Naive thymus-derived CD4-positive, alpha-beta T cell (primary cell): ENCODE data around the gene SLC25A41. TPM values are rescaled to one million over a fixed set of nuclear protein-coding genes. Genes with fewer than 3 reads are reported as not detected.
A peak's percentile ranks its signal among the peaks of the same experiment; 100 is the strongest.

Source experiments
- ATAC-seq: fragments of 150-1000 bp; cut with Tn5 transposase; 2 replicates; pipeline ENCODE4 v1.10.0; 2021; ENCODE audit warnings: mild to moderate bottlenecking, moderate library complexity
- CTCF ChIA-PET: fragments of 350-600 bp; sonication (Branson Sonifier 250); formaldehyde crosslinking; loops from one replicate; lab custom pipeline; 2021; ENCODE audit warnings: antibody characterized with exemption; lab: Charles Lee
- POLR2A ChIA-PET: fragments of 350-600 bp; sonication (Branson Sonifier 250); formaldehyde crosslinking; loops from one replicate; lab custom pipeline; 2021; ENCODE audit warnings: antibody characterized with exemption, inconsistent platforms; lab: Charles Lee
- DNase-seq, 9 donors: peaks; one replicate each; pipeline versions ENCODE4 v3.0.0 to v3.0.0-alpha.2; 2020 to 2022; ENCODE audit warnings: mixed read lengths in 1 of 9
- H3K27ac ChIP-seq: one replicate; pipeline ENCODE4 v1.7.0; 2013; ENCODE audit warnings: mild to moderate bottlenecking, low read depth, low read length, moderate library complexity
- H3K27me3 ChIP-seq, 2 donors: one replicate each; pipeline ENCODE4 v1.7.0; 2013; ENCODE audit warnings: low read length in 2 of 2, mild to moderate bottlenecking in 2 of 2, moderate library complexity in 2 of 2; ENCODE audit not compliant: control insufficient read depth in 2 of 2, insufficient read depth in 2 of 2
- H3K36me3 ChIP-seq, 3 experiments: 1 replicate in 2 of 3; 2 replicates in 1 of 3; pipeline ENCODE4 v1.7.0; 2013; ENCODE audit warnings: low read length in 3 of 3, mild to moderate bottlenecking in 3 of 3, moderate library complexity in 1 of 3; ENCODE audit not compliant: insufficient read depth in 3 of 3, control insufficient read depth in 2 of 3
- H3K4me1 ChIP-seq, 2 donors: one replicate each; pipeline ENCODE4 v1.7.0; 2013; ENCODE audit warnings: low read length in 2 of 2, mild to moderate bottlenecking in 2 of 2, moderate library complexity in 1 of 2; ENCODE audit not compliant: control insufficient read depth in 2 of 2, insufficient read depth in 2 of 2
- H3K4me3 ChIP-seq: 2 replicates; pipeline ENCODE4 v1.7.0; 2013; ENCODE audit warnings: mild to moderate bottlenecking, low read length
- H3K9me3 ChIP-seq, 3 experiments: 1 replicate in 2 of 3; 2 replicates in 1 of 3; pipeline ENCODE4 v1.7.0; 2013; ENCODE audit warnings: low read length in 3 of 3; ENCODE audit not compliant: control insufficient read depth in 2 of 3
- H3K27ac Mint-ChIP-seq, 9 donors: one replicate each; pipeline ENCODE4 v1.8.0; 2020 to 2022; ENCODE audit warnings: mixed read lengths in 9 of 9, mild to moderate bottlenecking in 8 of 9, moderate library complexity in 5 of 9, inconsistent platforms in 2 of 9
- H3K27me3 Mint-ChIP-seq, 5 donors: one replicate each; pipeline ENCODE4 v1.8.0; 2021 to 2022; ENCODE audit warnings: mixed read lengths in 5 of 5, mild to moderate bottlenecking in 1 of 5
- H3K36me3 Mint-ChIP-seq, 5 donors: one replicate each; pipeline ENCODE4 v1.8.0; 2020 to 2022; ENCODE audit warnings: mixed read lengths in 5 of 5, mild to moderate bottlenecking in 3 of 5, inconsistent platforms in 1 of 5
- H3K4me1 Mint-ChIP-seq, 7 donors: one replicate each; pipeline ENCODE4 v1.8.0; 2020 to 2022; ENCODE audit warnings: mixed read lengths in 7 of 7, mild to moderate bottlenecking in 3 of 7, inconsistent platforms in 1 of 7
- H3K4me3 Mint-ChIP-seq, 10 donors: one replicate each; pipeline ENCODE4 v1.8.0; 2020 to 2022; ENCODE audit warnings: mild to moderate bottlenecking in 10 of 10, mixed read lengths in 10 of 10, moderate library complexity in 6 of 10, inconsistent platforms in 2 of 10
- H3K9me3 Mint-ChIP-seq, 11 donors: one replicate each; pipeline ENCODE4 v1.8.0; 2020 to 2022; ENCODE audit warnings: mixed read lengths in 11 of 11, mild to moderate bottlenecking in 4 of 11, inconsistent platforms in 1 of 11, moderate library complexity in 1 of 11
- intact Hi-C, 2 donors: fragments of 100-400 bp; cut with micrococcal nuclease; formaldehyde crosslinking; loops; one replicate each; pipeline ENCODE4 v1.15.1; 2023
- polyA plus RNA-seq, 2 donors: library from polyadenylated mRNA; unstranded; fragments of 300-500 nt; fragmentation: Illumina TruSeq; gene quantifications; one replicate each; pipeline ENCODE4 v1.2.3, GENCODE V29; 2021
- total RNA-seq, 6 experiments: library from RNA in 5 of 6; stranded (reverse) in 5 of 6; gene quantifications; 1 replicate in 5 of 6; 2 replicates in 1 of 6; pipeline ENCODE4 v1.2.3 and lab custom pipeline; 2021 to 2026

SLC25A41 gene
- total and polyA plus RNA-seq, 7 experiments from 2014 or later = 0.32 TPM; not detected in 6

- Mint-ChIP-seq H3K27ac (peak overlapping the region in 1 of 9 donors; percentile 43), H3K9me3 (no peaks in the 10 kb centered on the region), H3K27me3 (no peaks in the 10 kb centered on the region), H3K36me3 (peaks cover 0 to 15% (median 4%) of the 10 kb centered on the region in 5 donors), H3K4me3 (no peak overlapping the region), H3K4me1 (no peaks in the 10 kb centered on the region)
- ChIA-PET POLR2A (no interaction called here), CTCF (no interaction called here)
- DNase-seq = no peak
- Histone ChIP-seq H3K27me3 (no peaks in the 10 kb centered on the region), H3K36me3 (peaks cover 27 to 60% (median 28%) of the 10 kb centered on the region in 3 experiments), H3K27ac (no peak overlapping the region), H3K4me3 (no peak overlapping the region), H3K9me3 (no peaks in the 10 kb centered on the region), H3K4me1 (no peaks in the 10 kb centered on the region)
- no peak for ATAC-seq
- intact Hi-C loops = no loop called here
Observed at GRCh38 chr19:6414793-6415590, 18.6 kb downstream of the SLC25A41 start.

DNA sequence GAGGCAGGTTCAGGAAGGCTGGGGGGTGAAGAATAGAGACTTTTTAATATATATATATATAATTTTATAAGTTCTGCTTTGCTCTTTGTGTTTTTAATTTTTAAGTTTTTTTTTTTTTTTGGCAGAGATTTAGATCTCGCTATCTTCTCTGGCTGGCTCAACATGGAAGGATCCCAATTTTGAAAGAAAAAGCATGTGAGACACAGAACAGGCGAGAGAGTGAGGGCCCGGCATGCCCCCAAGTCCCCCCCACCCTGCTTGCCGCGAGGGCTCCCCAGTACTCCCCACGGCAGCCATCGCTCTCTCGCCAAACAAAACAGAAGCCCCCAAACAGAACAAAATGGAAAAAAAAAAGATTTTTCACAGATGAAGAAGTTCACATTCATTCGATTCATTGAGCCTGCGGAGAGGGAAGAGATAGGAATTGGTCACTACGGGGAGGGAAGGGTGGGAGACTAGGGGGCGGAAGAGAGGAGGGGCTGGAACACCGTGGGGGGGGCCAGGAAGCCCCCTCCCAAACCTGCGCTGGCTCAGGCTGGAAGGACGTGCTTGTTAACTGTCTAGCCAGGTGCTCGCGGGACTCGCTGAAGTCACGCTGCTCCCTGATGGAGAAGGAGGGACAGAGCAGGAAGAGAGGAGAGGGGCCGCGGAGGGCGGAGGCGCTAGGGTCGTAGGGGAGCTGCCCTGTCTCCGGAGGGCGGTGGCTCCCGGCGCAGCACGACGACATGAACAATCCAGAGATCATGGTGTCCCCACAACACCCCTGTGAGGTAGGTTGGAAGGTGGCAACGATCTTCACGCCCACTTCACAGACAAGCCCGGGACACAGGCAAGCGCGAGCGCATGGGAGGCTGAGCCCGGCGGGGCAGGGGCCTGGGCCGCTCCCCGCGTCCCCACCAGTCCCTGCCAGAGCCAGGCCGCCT is 19.6 kb downstream of the SLC25A41 start:
- no peak overlapping the region for H3K27ac Mint-ChIP-seq
- no peak for ATAC-seq
- peaks cover 0 to 13% (median 4%) of the 10 kb centered on the region in 5 donors for H3K36me3 Mint-ChIP-seq

DNA sequence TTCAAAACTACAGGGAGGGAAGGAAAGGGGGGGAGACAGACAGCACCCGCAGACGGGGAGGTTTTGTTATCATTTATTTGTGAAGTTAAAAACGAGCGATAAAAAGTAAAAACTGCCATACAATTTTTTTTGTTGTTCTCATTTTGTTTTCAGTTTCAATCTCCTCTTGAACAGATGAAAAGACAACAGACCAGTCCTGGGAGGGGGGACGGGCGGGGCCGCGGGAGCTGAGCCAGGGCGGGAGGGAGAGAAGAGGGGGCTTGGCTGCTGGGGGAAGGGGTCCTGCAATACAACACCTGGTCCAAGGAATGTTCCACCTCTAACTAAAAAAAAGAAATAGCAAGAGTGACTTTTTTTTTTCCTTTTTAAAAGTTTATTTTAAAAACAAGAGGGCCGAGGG is 20.3 kb downstream of the SLC25A41 start:
- no peak for DNase-seq
- Histone ChIP-seq H3K27ac (no peak overlapping the region), H3K4me3 (no peak overlapping the region), H3K27me3 (no peaks in the 10 kb centered on the region), H3K36me3 (peaks cover 11 to 43% (median 12%) of the 10 kb centered on the region in 3 experiments), H3K4me1 (no peaks in the 10 kb centered on the region), H3K9me3 (no peaks in the 10 kb centered on the region)
- no peak for ATAC-seq
- ChIA-PET CTCF (no interaction called here), POLR2A (interaction anchor here (0.5 kb wide), 1 partner anchor 434 kb away, joined by 3 read pairs; no protein-coding TSS in a partner anchor)
- Mint-ChIP-seq H3K27me3 (no peaks in the 10 kb centered on the region), H3K27ac (no peak overlapping the region), H3K36me3 (peaks cover 0 to 9% (median 4%) of the 10 kb centered on the region in 5 donors), H3K9me3 (no peaks in the 10 kb centered on the region), H3K4me1 (no peaks in the 10 kb centered on the region), H3K4me3 (no peak overlapping the region)
- intact Hi-C loops = no loop called here

More for the DNA sequence above, 19.6 kb downstream of the SLC25A41 start:
- Histone ChIP-seq H3K27ac (no peak overlapping the region), H3K4me3 (no peak overlapping the region), H3K27me3 (no peaks in the 10 kb centered on the region), H3K4me1 (no peaks in the 10 kb centered on the region), H3K9me3 (no peaks in the 10 kb centered on the region), H3K36me3 (peaks cover 18 to 50% (median 19%) of the 10 kb centered on the region in 3 experiments)
- DNase-seq = no peak
- Mint-ChIP-seq H3K9me3 (no peaks in the 10 kb centered on the region), H3K4me1 (no peaks in the 10 kb centered on the region), H3K4me3 (no peak overlapping the region), H3K27me3 (no peaks in the 10 kb centered on the region)
- ChIA-PET POLR2A (no interaction called here), CTCF (no interaction called here)
- intact Hi-C loops = no loop called here

DNA sequence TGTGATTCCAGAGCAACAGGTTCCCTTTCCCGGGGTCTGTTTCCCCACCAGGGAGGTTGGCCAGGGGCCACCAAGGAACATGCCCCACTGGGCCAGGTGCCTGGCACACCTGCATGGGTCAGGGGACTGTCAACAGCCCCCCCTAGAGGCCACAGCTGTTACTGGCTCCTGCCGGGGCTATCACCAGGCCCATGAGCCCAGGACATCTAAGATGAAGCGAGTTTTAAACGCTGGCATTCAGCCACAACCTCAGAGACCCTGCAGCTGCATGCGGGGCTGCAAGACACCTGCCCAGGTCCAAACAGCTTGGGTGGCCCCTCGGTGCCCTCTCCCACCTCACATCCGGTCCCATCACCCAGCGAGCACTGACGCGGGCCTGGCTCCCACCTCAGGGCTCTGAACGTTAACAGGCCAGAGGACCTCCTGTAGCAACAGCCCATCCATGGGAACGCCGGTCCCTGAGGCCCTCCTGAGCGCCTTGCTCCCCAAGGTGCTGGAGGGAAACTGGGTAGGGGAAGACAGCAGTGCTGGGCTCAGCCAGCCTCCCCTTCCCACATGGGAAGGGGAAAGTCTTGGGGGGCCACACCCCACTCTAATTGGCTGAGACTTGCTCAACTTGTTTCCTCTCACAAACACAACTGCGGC is 21.0 kb downstream of the SLC25A41 start:
- ChIA-PET POLR2A (interaction anchor here (0.5 to 0.6 kb wide), 2 partner anchors 118 to 433 kb away, joined by 3 to 9 read pairs; no protein-coding TSS in a partner anchor), CTCF (interaction anchor here (0.8 kb wide), 1 partner anchor 9 kb away, joined by 3 read pairs; no protein-coding TSS in a partner anchor)
- Mint-ChIP-seq H3K36me3 (peaks cover 0 to 9% (median 4%) of the 10 kb centered on the region in 5 donors), H3K4me1 (no peaks in the 10 kb centered on the region), H3K4me3 (peak overlapping the region in 1 of 10 donors; percentile 20), H3K27ac (no peak overlapping the region), H3K9me3 (no peaks in the 10 kb centered on the region), H3K27me3 (no peaks in the 10 kb centered on the region)
- Histone ChIP-seq H3K27me3 (no peaks in the 10 kb centered on the region), H3K27ac (no peak overlapping the region), H3K36me3 (peaks cover 3 to 36% (median 9%) of the 10 kb centered on the region in 3 experiments), H3K4me3 (no peak overlapping the region), H3K4me1 (no peaks in the 10 kb centered on the region), H3K9me3 (no peaks in the 10 kb centered on the region)
- DNase-seq (peak in 6 of 9 donors; percentile 39 to 57 (median 47)), ATAC-seq (peak; percentile 79)
- intact Hi-C loops = no loop called here

DNA sequence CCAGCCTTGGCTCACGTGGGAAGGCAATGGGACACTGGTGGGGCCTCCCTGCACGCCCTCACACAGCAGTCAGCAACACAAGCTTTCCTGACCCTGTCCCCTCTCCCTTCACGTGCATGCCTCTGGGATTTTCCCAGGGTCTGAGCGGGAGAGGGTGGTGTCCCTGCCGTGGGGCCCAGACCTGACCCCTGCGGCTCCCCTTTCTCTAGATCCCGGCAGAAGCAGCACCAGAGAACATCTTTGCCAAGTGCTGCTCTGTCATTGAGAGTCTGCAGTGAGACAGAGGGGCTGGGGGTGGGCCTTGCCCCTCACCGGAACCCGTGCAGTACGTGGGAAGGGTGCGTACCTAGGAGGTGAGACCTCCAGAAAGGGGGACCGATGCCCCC is 21.5 kb downstream of the SLC25A41 start:
- Histone ChIP-seq H3K4me3 (no peak overlapping the region), H3K36me3 (peaks cover 0 to 31% (median 9%) of the 10 kb centered on the region in 3 experiments), H3K9me3 (no peaks in the 10 kb centered on the region), H3K4me1 (no peaks in the 10 kb centered on the region), H3K27ac (no peak overlapping the region), H3K27me3 (no peaks in the 10 kb centered on the region)
- DNase-seq = no peak
- Mint-ChIP-seq H3K27ac (no peak overlapping the region), H3K4me3 (no peak overlapping the region), H3K36me3 (peaks cover 0 to 9% (median 4%) of the 10 kb centered on the region in 5 donors), H3K27me3 (no peaks in the 10 kb centered on the region), H3K4me1 (no peaks in the 10 kb centered on the region), H3K9me3 (no peaks in the 10 kb centered on the region)
- ChIA-PET POLR2A (interaction anchor here (0.6 kb wide), 1 partner anchor 117 kb away, joined by 9 read pairs; no protein-coding TSS in a partner anchor), CTCF (interaction anchor here (0.8 kb wide), 1 partner anchor 9 kb away, joined by 3 read pairs; no protein-coding TSS in a partner anchor)
- intact Hi-C loops = no loop called here
- no peak for ATAC-seq

GRCh38 chr19:6409346-6409745 is 24.2 kb downstream of the SLC25A41 start:
- intact Hi-C loops = no loop called here
- ChIA-PET CTCF (no interaction called here), POLR2A (no interaction called here)
- Mint-ChIP-seq H3K36me3 (peaks cover 0 to 5% (median 4%) of the 10 kb centered on the region in 5 donors), H3K4me3 (no peak overlapping the region), H3K27me3 (no peaks in the 10 kb centered on the region), H3K9me3 (no peaks in the 10 kb centered on the region), H3K27ac (peak overlapping the region in 1 of 9 donors; percentile 8), H3K4me1 (no peaks in the 10 kb centered on the region)
- no peak overlapping the region for H3K27ac ChIP-seq
- peaks cover 0 to 4% (median 0%) of the 10 kb centered on the region in 3 experiments for H3K36me3 ChIP-seq
- H3K9me3 ChIP-seq = no peaks in the 10 kb centered on the region
- no peak overlapping the region for H3K4me3 ChIP-seq
- H3K4me1 ChIP-seq = no peaks in the 10 kb centered on the region
- ATAC-seq (no peak), DNase-seq (no peak)
- no peaks in the 10 kb centered on the region for H3K27me3 ChIP-seq
